OCI-LY1 (cell line): ENCODE results near the gene DCST2.

Experiments used
- H2AFZ ChIP-seq: fragments of 200-600 bp; sonication (generic), shearing (Covaris generic); 2 replicates; pipeline ENCODE4 v1.6.0; 2014; ENCODE audit warnings: antibody characterized with exemption, mild to moderate bottlenecking, low read length
- H3F3A ChIP-seq: fragments of 200-600 bp; sonication (generic), shearing (Covaris generic); 2 replicates; pipeline ENCODE4 v1.6.0; 2014; ENCODE audit warnings: mild to moderate bottlenecking, antibody characterized with exemption, low read length, moderate library complexity; ENCODE audit not compliant: insufficient read depth
- H3K27ac ChIP-seq: fragments of 200-600 bp; sonication (generic); 2 replicates; pipeline ENCODE4 v1.5.1; 2014; ENCODE audit warnings: low read length, mixed run types, mild to moderate bottlenecking, low read depth; ENCODE audit not compliant: poor library complexity, severe bottlenecking
- H3K27me3 ChIP-seq: fragments of 200-600 bp; sonication (generic); 2 replicates; pipeline ENCODE4 v1.6.0; 2014; ENCODE audit warnings: antibody characterized with exemption, mild to moderate bottlenecking, low read length, moderate library complexity; ENCODE audit not compliant: insufficient read depth
- H3K36me3 ChIP-seq: fragments of 200-600 bp; sonication (generic); 2 replicates; pipeline ENCODE4 v1.6.1; 2014; ENCODE audit warnings: mild to moderate bottlenecking, antibody characterized with exemption, low read length, moderate library complexity, mixed read lengths; ENCODE audit not compliant: insufficient read depth
- H3K4me1 ChIP-seq: fragments of 200-600 bp; sonication (generic); 2 replicates; pipeline ENCODE4 v1.5.1; 2014; ENCODE audit warnings: mild to moderate bottlenecking, low read length, moderate library complexity; ENCODE audit not compliant: insufficient read depth, severe bottlenecking
- H3K4me2 ChIP-seq: fragments of 200-600 bp; sonication (generic), shearing (Covaris generic); 2 replicates; pipeline ENCODE4 v1.6.1; 2014; ENCODE audit warnings: low read length
- H3K4me3 ChIP-seq: fragments of 200-600 bp; sonication (generic); 2 replicates; pipeline ENCODE4 v1.5.1; 2014; ENCODE audit warnings: low read length, low read depth, mild to moderate bottlenecking, mixed read lengths; ENCODE audit not compliant: poor library complexity, severe bottlenecking
- H3K79me2 ChIP-seq: fragments of 200-600 bp; shearing (Covaris generic); 2 replicates; pipeline ENCODE4 v1.6.1; 2016; ENCODE audit warnings: mixed run types, low read length, mixed read lengths; ENCODE audit not compliant: insufficient read depth
- H3K9ac ChIP-seq: fragments of 200-600 bp; sonication (generic), shearing (Covaris generic); 2 replicates; pipeline ENCODE4 v1.6.1; 2014; ENCODE audit warnings: mild to moderate bottlenecking, low read length, mixed read lengths
- H3K9me2 ChIP-seq: fragments of 200-600 bp; sonication (generic), shearing (Covaris generic); 2 replicates; pipeline ENCODE4 v1.6.1; 2014; ENCODE audit warnings: low read depth, mild to moderate bottlenecking, low read length, mixed read lengths
- H3K9me3 ChIP-seq: fragments of 200-600 bp; shearing (Covaris generic); 2 replicates; pipeline ENCODE4 v1.6.1; 2014; ENCODE audit warnings: low read length, mixed read lengths
- H4K20me1 ChIP-seq: fragments of 200-600 bp; sonication (generic), shearing (Covaris generic); 2 replicates; pipeline ENCODE4 v1.6.0; 2016; ENCODE audit warnings: mild to moderate bottlenecking, low read length; ENCODE audit not compliant: insufficient read depth
- EZH2 ChIP-seq: fragments of 200-600 bp; sonication (generic), shearing (Covaris generic); IDR thresholded peaks from 2 replicates; pipeline ENCODE4 v1.8.0; 2017; ENCODE audit warnings: borderline replicate concordance, mixed run types, mild to moderate bottlenecking, antibody characterized with exemption, low read length, moderate library complexity, mixed read lengths
- TF ChIP-seq, protein P1 (sequence below): fragments of 200-600 bp; sonication (generic), shearing (Covaris generic); IDR thresholded peaks from 2 replicates; pipeline ENCODE4 v1.5.1; 2017; ENCODE audit warnings: mild to moderate bottlenecking, antibody characterized with exemption, low read length, moderate library complexity, mixed read lengths

Gene DCST2

DNA sequence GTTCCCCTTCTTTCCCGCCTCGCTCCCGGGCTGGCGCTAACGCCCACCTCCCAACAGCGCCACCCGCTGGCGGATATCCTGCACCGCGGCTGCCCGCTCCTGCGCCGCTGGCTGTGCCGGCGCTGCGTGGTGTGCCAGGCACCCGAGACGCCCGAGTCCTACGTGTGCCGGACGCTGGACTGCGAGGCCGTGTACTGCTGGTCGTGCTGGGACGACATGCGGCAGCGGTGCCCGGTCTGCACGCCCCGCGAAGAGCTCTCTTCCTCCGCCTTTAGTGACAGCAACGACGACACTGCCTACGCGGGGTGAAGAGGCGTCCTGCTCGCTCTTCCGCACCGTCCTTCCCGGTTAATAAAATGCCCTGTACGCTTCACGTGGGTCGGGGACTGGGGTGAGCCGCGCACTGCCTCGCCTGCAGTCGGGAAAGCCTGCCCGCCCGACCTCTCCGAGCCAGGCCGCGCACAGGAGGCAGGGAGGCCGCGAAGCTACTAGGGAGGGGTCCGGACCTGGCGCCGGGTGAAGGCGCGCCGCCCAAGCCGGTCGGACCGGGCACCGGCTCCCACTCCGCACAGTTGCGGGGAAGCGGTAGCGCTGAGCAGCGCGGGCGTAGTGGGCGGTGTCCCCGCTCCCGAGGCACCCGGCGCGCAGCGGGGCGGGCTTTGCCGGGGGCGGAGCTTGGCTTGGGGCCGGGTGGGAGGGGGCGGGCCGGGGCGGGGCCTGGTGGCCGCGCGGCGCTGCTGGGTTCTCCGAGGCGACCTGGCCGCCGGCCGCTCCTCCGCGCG lies 17.2 kb upstream of the DCST2 start, which contains the start of gene ADAM15:
ADAM15 (plus strand) TSS at position 757 of the 782 bp plus-strand sequence. CDS start 71 bp downstream, outside the sequence.
- peak within 1 kb of the TSS; percentile 87 for H3K4me2 ChIP-seq
- no peaks in the 10 kb centered on the region for H4K20me1 ChIP-seq
- peak within 1 kb of the TSS; percentile 77 for H3K4me3 ChIP-seq
- H3K36me3 ChIP-seq, result no peaks in the 10 kb centered on the region
- H3K4me1 ChIP-seq, result peaks cover 24% of the 10 kb centered on the region
- no peaks in the 10 kb centered on the region for H3F3A ChIP-seq
- no peaks in the 10 kb centered on the region for H3K9me2 ChIP-seq
- no peaks in the 10 kb centered on the region; the same call in 1 of the 2 replicates for H3K27me3 ChIP-seq
- no peaks in the 10 kb centered on the region for H3K79me2 ChIP-seq
- H2AFZ ChIP-seq, result no peak within 1 kb of the TSS
- no peaks in the 10 kb centered on the region for H3K9me3 ChIP-seq
- TF ChIP-seq EZH2, result no peak
- TF ChIP-seq, protein P1, sequence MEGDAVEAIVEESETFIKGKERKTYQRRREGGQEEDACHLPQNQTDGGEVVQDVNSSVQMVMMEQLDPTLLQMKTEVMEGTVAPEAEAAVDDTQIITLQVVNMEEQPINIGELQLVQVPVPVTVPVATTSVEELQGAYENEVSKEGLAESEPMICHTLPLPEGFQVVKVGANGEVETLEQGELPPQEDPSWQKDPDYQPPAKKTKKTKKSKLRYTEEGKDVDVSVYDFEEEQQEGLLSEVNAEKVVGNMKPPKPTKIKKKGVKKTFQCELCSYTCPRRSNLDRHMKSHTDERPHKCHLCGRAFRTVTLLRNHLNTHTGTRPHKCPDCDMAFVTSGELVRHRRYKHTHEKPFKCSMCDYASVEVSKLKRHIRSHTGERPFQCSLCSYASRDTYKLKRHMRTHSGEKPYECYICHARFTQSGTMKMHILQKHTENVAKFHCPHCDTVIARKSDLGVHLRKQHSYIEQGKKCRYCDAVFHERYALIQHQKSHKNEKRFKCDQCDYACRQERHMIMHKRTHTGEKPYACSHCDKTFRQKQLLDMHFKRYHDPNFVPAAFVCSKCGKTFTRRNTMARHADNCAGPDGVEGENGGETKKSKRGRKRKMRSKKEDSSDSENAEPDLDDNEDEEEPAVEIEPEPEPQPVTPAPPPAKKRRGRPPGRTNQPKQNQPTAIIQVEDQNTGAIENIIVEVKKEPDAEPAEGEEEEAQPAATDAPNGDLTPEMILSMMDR, result peak; percentile 98
- peak within 1 kb of the TSS; percentile 73 for H3K9ac ChIP-seq
- no peak within 1 kb of the TSS for H3K27ac ChIP-seq

DNA sequence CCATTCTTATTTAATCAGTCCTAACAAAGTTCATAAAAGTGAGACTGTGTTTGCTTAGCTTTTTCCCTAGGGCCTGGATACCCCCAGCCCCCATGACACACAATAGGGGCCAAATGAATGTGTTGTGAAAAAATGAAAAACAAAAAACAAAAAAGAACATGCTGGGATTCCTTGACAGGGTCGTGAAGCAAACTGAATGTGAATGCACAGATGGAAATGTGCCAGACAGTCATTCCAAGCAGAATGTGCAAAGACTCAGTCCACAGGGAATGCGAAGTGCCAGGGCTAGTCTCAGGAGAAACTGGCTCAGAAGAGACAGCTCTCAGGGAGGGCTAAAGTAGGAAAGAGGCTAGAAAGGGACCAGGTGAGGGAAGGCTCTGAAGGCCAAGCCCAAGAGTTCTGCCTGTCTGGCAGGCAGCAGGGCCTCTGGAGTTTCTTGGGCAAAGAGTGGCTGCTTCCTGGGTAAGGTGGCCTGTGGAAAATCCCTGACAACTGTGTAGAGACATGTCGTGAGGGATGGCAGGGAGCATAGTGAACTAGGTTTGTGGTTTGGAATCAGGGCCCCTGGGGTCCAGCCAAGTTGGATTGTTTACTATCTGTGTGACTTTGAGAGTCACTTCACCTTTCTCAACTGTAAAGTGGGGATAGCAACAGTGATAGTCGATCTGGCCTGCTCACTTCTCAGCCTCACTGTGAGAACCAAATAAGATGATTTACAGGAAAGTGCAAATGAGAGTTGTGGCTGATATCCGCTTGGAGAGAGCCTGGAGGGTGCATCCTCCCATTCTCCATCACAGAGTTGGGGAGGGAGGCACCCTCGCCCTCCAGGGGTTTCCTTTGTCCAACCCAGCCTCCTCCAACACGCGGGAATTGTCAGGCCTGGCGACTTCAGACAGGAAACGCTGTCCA lies 16.3 kb upstream of the DCST2 start:
- Histone ChIP-seq H3F3A (no peaks in the 10 kb centered on the region), H2AFZ (no peak overlapping the region), H3K27me3 (no peaks in the 10 kb centered on the region; the same call in none of the 2 replicates), H3K4me1 (peaks cover 24% of the 10 kb centered on the region), H3K27ac (no peak overlapping the region), H3K79me2 (no peaks in the 10 kb centered on the region), H3K4me3 (peak overlapping the region; percentile 77), H3K4me2 (peak overlapping the region; percentile 87), H3K9me3 (no peaks in the 10 kb centered on the region), H3K9ac (peak overlapping the region; percentile 72; the same call in 1 of the 2 replicates), H3K9me2 (no peaks in the 10 kb centered on the region), H3K36me3 (no peaks in the 10 kb centered on the region), H4K20me1 (no peaks in the 10 kb centered on the region)
- no peak for TF ChIP-seq EZH2
- TF ChIP-seq, protein P1, result no peak

DNA sequence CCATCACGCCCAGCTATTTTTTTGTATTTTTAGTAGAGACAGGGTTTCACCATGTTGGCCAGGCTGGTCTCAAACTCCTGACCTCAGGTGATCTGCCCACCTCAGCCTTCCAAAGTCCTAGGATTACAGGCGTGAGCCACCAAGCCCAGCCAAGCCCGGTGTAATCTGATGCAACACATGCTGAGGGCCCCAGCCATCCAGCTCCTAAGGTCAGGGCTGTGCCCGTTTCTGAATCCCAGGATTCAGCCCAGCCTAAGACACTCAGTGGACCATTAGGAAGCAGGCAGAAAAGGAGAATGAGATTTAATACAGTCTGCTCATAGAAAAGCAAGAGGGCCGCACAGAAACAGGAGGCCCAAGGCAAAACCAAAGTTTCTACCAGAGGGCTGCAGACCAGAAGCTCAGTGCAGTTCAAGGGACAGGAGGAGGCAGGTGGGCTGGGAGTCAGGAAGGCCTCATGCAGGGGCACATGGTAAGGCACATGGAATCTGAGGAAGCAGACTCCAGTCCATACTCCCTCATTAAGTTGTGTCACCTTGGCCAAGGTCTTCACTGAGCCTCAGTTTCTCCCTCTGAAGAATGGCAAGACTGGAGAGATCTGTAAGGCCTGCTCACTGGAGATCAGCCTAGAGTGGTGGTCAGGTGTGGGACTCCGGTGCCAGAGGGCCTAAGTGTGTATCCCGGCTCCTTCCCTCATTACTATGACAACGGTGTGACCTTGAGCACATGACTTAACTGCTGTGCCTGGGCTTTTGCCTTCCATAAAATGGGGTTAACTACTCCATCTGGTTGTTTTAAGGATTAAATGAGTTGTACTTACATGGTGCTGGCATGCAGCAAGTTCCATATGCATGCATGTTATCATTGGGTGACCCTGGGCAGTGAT lies 15.1 kb upstream of the DCST2 start:
- Histone ChIP-seq H3K4me3 (no peak overlapping the region), H3F3A (no peaks in the 10 kb centered on the region), H3K79me2 (no peaks in the 10 kb centered on the region), H2AFZ (no peak overlapping the region), H3K9me2 (no peaks in the 10 kb centered on the region), H3K27me3 (no peaks in the 10 kb centered on the region; the same call in none of the 2 replicates), H3K36me3 (no peaks in the 10 kb centered on the region), H4K20me1 (no peaks in the 10 kb centered on the region), H3K4me2 (no peak overlapping the region), H3K4me1 (peaks cover 24% of the 10 kb centered on the region), H3K9ac (no peak overlapping the region), H3K27ac (no peak overlapping the region), H3K9me3 (no peaks in the 10 kb centered on the region)
- TF ChIP-seq, protein P1, result no peak
- TF ChIP-seq EZH2, result no peak
